MM.1S (cell line): ENCODE measurements around the gene KDF1.

Experiments
- CTCF ChIP-seq: fragments of 300-600 bp; sonication (generic); IDR thresholded peaks from 2 replicates; pipeline ENCODE4 v1.5.1; 2016; ENCODE audit warnings: antibody characterized with exemption, low read length, mixed read lengths
- EZH2 ChIP-seq: fragments of 300-600 bp; sonication (generic); optimal IDR thresholded peaks from 2 replicates; pipeline ENCODE3; 2017; ENCODE audit warnings: low read depth, mild to moderate bottlenecking, antibody characterized with exemption, low read length, mixed read lengths

GRCh38 chr1:26970810-26971209 lies 10.5 kb upstream of the KDF1 start:
- TF ChIP-seq CTCF (no peak), EZH2 (no peak)
